Smooth muscle cell (in vitro differentiated cells): ENCODE data around the gene ADGRA3. TPM values are rescaled to one million over a fixed set of nuclear protein-coding genes. Genes with fewer than 3 reads are reported as not detected.
A peak's percentile ranks its signal among the peaks of the same experiment; 100 is the strongest.

ENCODE experiments used
- DNase-seq: peaks from one replicate; lab custom pipeline; 2025; ENCODE audit not compliant: unreplicated experiment; lab: John Stamatoyannopoulos, UW
- H2AFZ ChIP-seq: fragments of 200-600 bp; sonication (generic); 2 replicates; pipeline ENCODE4 v1.6.0; 2016; ENCODE audit warnings: antibody characterized with exemption, low read depth, mild to moderate bottlenecking
- H3F3A ChIP-seq: fragments of 200-600 bp; sonication (generic); 2 replicates; pipeline ENCODE4 v1.6.0; 2017; ENCODE audit warnings: antibody characterized with exemption, low read depth
- H3K27ac ChIP-seq: fragments of 200-600 bp; sonication (generic); 2 replicates; pipeline ENCODE4 v1.5.1; 2016; ENCODE audit warnings: low read depth, mild to moderate bottlenecking
- H3K27me3 ChIP-seq: fragments of 200-600 bp; sonication (generic); 2 replicates; pipeline ENCODE4 v1.6.1; 2016; ENCODE audit warnings: low read depth, mild to moderate bottlenecking
- H3K36me3 ChIP-seq: fragments of 200-600 bp; sonication (generic); 2 replicates; pipeline ENCODE4 v1.5.1; 2016; ENCODE audit warnings: low read depth
- H3K4me1 ChIP-seq: fragments of 200-600 bp; sonication (generic); 2 replicates; pipeline ENCODE4 v1.5.1; 2016; ENCODE audit warnings: low read depth
- H3K4me2 ChIP-seq: fragments of 200-600 bp; sonication (generic); 2 replicates; pipeline ENCODE4 v1.6.0; 2016; ENCODE audit warnings: mild to moderate bottlenecking
- H3K4me3 ChIP-seq: fragments of 200-600 bp; sonication (generic); 2 replicates; pipeline ENCODE4 v1.5.1; 2016; ENCODE audit warnings: mild to moderate bottlenecking
- H3K79me2 ChIP-seq: fragments of 200-600 bp; sonication (generic); 2 replicates; pipeline ENCODE4 v1.6.0; 2016; ENCODE audit warnings: low read depth, mild to moderate bottlenecking
- H3K9ac ChIP-seq: fragments of 200-600 bp; sonication (generic); 2 replicates; pipeline ENCODE4 v1.6.0; 2016; ENCODE audit warnings: low read depth
- H3K9me3 ChIP-seq: fragments of 200-600 bp; sonication (generic); replicated peaks from 2 replicates; pipeline ENCODE4 v1.5.1; 2016; ENCODE audit warnings: low read depth
- H4K20me1 ChIP-seq: fragments of 200-600 bp; sonication (generic); 2 replicates; pipeline ENCODE4 v1.6.0; 2016; ENCODE audit warnings: low read depth
- CTCF ChIP-seq: fragments of 200-600 bp; sonication (generic); IDR thresholded peaks from 2 replicates; pipeline ENCODE4 v1.5.1; 2017; ENCODE audit warnings: borderline replicate concordance, mild to moderate bottlenecking, antibody characterized with exemption; ENCODE audit not compliant: insufficient read depth, poor library complexity, severe bottlenecking
- WGBS: methylation state at CpG from one replicate; pipeline ENCODE4 v1.1.7; 2016; ENCODE audit warnings: low lambda C conversion rate; 5-methylcytosine and 5-hydroxymethylcytosine counted together
- polyA plus RNA-seq: library from polyadenylated mRNA; unstranded; fragments of >200 nt; fragmentation: Nextera tagmentation; extraction: Ambion mirVana; gene quantifications from 2 replicates; pipeline ENCODE4 v1.2.1, GENCODE V29; 2016
- total RNA-seq: library from RNA; depleted of rRNA; stranded (reverse); fragments of >200 nt; gene quantifications from 2 replicates; pipeline ENCODE4 v1.2.3, GENCODE V29; 2014

Gene ADGRA3
- total and polyA plus RNA-seq, 2 experiments from 2014 or later, result 24.4 to 54.8 TPM

GRCh38 chr4:22440999-22441398 lies 74.9 kb downstream of the ADGRA3 start:
- Histone ChIP-seq H3F3A (no peaks in the 10 kb centered on the region), H3K4me2 (no peak overlapping the region), H3K4me3 (no peak overlapping the region), H3K79me2 (no peaks in the 10 kb centered on the region), H3K27ac (no peak overlapping the region), H3K9me3 (no peaks in the 10 kb centered on the region), H3K27me3 (no peaks in the 10 kb centered on the region), H4K20me1 (no peaks in the 10 kb centered on the region), H3K9ac (no peak overlapping the region), H2AFZ (no peak overlapping the region), H3K36me3 (no peaks in the 10 kb centered on the region), H3K4me1 (no peaks in the 10 kb centered on the region)
- DNase-seq, result no peak
- TF ChIP-seq CTCF, result no peak

- TF ChIP-seq CTCF, result no peak
- no peaks in the 10 kb centered on the region for H3K36me3 ChIP-seq
- no peaks in the 10 kb centered on the region for H3K27me3 ChIP-seq
- no peak for DNase-seq
- H3K4me3 ChIP-seq, result no peak overlapping the region
- 96% methylated on average over 2 of the region's 2 CpGs for WGBS
- H3K79me2 ChIP-seq, result no peaks in the 10 kb centered on the region
- no peaks in the 10 kb centered on the region for H3K4me1 ChIP-seq
- H3K9me3 ChIP-seq, result no peaks in the 10 kb centered on the region
- no peaks in the 10 kb centered on the region for H4K20me1 ChIP-seq
- H3K27ac ChIP-seq, result no peak overlapping the region
- H3F3A ChIP-seq, result no peaks in the 10 kb centered on the region
- H3K4me2 ChIP-seq, result no peak overlapping the region
- H2AFZ ChIP-seq, result no peak overlapping the region
- H3K9ac ChIP-seq, result no peak overlapping the region
These were observed 75.9 kb downstream of the ADGRA3 start for GRCh38 chr4:22439947-22440346.

- Histone ChIP-seq H3K36me3 (no peaks in the 10 kb centered on the region), H3K27ac (no peak overlapping the region), H3K4me2 (no peak overlapping the region), H3K4me1 (no peaks in the 10 kb centered on the region), H3F3A (no peaks in the 10 kb centered on the region), H2AFZ (no peak overlapping the region), H3K4me3 (no peak overlapping the region), H3K9me3 (no peaks in the 10 kb centered on the region), H3K79me2 (no peaks in the 10 kb centered on the region), H4K20me1 (no peaks in the 10 kb centered on the region), H3K27me3 (no peaks in the 10 kb centered on the region), H3K9ac (no peak overlapping the region)
- TF ChIP-seq CTCF, result no peak
- no peak for DNase-seq
- 53% methylated on average over 2 of the region's 2 CpGs for WGBS
These were observed 80.2 kb downstream of the ADGRA3 start for GRCh38 chr4:22435652-22436051.

GRCh38 chr4:22434895-22435294 lies 81.0 kb downstream of the ADGRA3 start:
- WGBS, result 8% methylated on average over 6 of the region's 6 CpGs

More at GRCh38 chr4:22434895-22435294, 81.0 kb downstream of the ADGRA3 start:
- no peaks in the 10 kb centered on the region for H3F3A ChIP-seq
- TF ChIP-seq CTCF, result peak; percentile 41
- DNase-seq, result no peak
- no peaks in the 10 kb centered on the region for H3K4me1 ChIP-seq
- no peaks in the 10 kb centered on the region for H4K20me1 ChIP-seq
- no peak overlapping the region for H3K9ac ChIP-seq
- H3K4me3 ChIP-seq, result no peak overlapping the region
- H3K27ac ChIP-seq, result no peak overlapping the region
- no peak overlapping the region for H2AFZ ChIP-seq
- H3K36me3 ChIP-seq, result no peaks in the 10 kb centered on the region
- no peaks in the 10 kb centered on the region for H3K9me3 ChIP-seq
- H3K4me2 ChIP-seq, result no peak overlapping the region
- no peaks in the 10 kb centered on the region for H3K79me2 ChIP-seq
- no peaks in the 10 kb centered on the region for H3K27me3 ChIP-seq
